Heart left ventricle (tissue), 13 donors: ENCODE data around the gene SIGLEC8.

Experiments used
- POLR2A ChIP-seq, 2 donors: fragments of 450-650 bp; IDR thresholded peaks; one replicate each; pipeline ENCODE4 v1.6.1; 2017; ENCODE audit warnings: antibody characterized with exemption in 2 of 2, mild to moderate bottlenecking in 2 of 2, moderate library complexity in 2 of 2
- TF ChIP-seq, protein P1 (sequence below), 12 donors: fragments of 200-600 bp; sonication (generic) in 4 of 12; IDR thresholded peaks; one replicate each; pipeline versions ENCODE4 v1.5.0 to v1.8.0; 2018 to 2022; ENCODE audit warnings: antibody characterized with exemption in 12 of 12, mild to moderate bottlenecking in 5 of 12
- donor health status: ischemic (EF 13 %, LVEDD 7.1; RV severe dilation, severe dysfunction).
- donor health status: DM: no; HTN: yes; CAD: no.
- donor health status: DM: no; HTN: no; CAD: no.
- donor health status: ischemic (EF 25% LVEDD 6.9; RV normal size, moderate dysfunction).
- donor health status: ischemic (EF 25% LVEDD 5.7; RV mildly dilated, moderate dysfunction).
- donor health status: ischemic (EF 35%, LVEDD 5.7; RV mildly dilated, moderate dysfunction).
- donor health status: nonischemic (EF 11% LVEDD 7.7; RV severe dilation, severe dysfunction).
- donor health status: DM: yes; HTN: yes; CAD: no.
- donor health status: PGD.
- donor health status: ischemic (EF 29% LVEDD 5.4; RV normal size, mild dysfunction).
- donor health status: nonischemic (EF 23%, LVEDD 6.1; RV moderate dilation, normal function).

DNA sequence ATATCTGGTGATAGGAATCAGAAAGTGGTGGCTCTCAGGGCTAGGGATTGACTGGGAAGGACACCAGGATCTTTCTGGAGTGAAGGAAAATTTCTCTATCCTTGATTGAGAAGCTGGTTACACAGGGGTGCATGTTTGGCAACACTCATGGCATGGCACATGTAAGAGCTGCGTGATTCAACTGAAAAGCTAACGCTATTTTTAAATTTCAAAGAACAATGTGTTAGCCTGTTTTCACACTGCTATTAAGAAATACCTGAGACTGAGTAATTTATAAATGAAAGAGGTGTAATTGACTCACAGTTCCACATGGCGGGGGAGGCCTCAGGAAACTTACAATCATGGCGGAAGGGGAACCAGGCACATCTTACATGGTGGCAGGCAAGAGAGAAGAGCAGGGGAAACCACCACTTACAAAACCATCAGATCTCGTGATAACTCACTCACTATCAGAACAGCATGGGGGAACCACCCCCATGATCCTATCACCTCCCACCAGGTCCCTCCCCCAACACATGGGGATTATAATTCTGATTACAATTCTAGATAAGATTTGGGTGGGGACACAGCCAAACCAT lies 7.4 kb downstream of the SIGLEC8 start:
- TF ChIP-seq, protein P1, sequence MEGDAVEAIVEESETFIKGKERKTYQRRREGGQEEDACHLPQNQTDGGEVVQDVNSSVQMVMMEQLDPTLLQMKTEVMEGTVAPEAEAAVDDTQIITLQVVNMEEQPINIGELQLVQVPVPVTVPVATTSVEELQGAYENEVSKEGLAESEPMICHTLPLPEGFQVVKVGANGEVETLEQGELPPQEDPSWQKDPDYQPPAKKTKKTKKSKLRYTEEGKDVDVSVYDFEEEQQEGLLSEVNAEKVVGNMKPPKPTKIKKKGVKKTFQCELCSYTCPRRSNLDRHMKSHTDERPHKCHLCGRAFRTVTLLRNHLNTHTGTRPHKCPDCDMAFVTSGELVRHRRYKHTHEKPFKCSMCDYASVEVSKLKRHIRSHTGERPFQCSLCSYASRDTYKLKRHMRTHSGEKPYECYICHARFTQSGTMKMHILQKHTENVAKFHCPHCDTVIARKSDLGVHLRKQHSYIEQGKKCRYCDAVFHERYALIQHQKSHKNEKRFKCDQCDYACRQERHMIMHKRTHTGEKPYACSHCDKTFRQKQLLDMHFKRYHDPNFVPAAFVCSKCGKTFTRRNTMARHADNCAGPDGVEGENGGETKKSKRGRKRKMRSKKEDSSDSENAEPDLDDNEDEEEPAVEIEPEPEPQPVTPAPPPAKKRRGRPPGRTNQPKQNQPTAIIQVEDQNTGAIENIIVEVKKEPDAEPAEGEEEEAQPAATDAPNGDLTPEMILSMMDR (IDR thresholded peaks at IDR 0.05): no peak
- TF ChIP-seq POLR2A (IDR thresholded peaks at IDR 0.05): no peak
